ENCODE measurements around the gene MAPT.
A peak's percentile ranks its signal among the peaks of the same experiment; 100 is the strongest.

MAPT gene

GRCh38 chr17:46064460-46064859 is 170.1 kb downstream of the MAPT start:
- no peak overlapping the region for H3K4me3 ChIP-seq (replicated peaks; ENCODE audit: low read depth, low read length)
- DNase-seq (ENCODE audit: low read depth) = no peak
- no peak for TF ChIP-seq CTCF (IDR thresholded peaks at IDR 0.05; ENCODE audit: low read length, missing control alignments)

DNA sequence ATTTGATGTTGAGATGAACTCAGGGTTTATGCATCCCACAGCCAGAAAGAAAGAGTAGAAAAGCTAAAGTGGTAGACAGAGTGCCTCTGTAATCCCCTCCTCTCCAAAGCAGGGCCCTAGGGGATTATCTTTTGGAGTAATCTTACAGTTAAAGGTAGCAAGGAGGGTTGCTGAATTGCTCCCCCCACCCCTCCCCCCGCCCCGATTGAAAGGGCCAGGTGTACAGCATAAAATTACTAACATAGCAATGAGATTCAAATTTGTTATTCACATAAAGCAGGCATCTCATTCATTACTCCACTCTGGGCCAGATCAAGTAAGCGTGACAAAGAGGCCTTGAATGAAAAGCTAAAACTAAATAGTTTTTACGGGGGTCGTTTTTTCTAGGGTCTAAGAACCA is 177.4 kb downstream of the MAPT start:
- no peak overlapping the region for H3K4me3 ChIP-seq (replicated peaks; ENCODE audit: low read depth, low read length)
- DNase-seq (ENCODE audit: low read depth) = no peak
- no peak for TF ChIP-seq CTCF (IDR thresholded peaks at IDR 0.05; ENCODE audit: low read length, missing control alignments)

- no peak overlapping the region for H3K4me3 ChIP-seq (replicated peaks; ENCODE audit: low read depth, low read length)
- peak; percentile 65 for DNase-seq (ENCODE audit: low read depth)
- no peak for TF ChIP-seq CTCF (IDR thresholded peaks at IDR 0.05; ENCODE audit: low read length, missing control alignments)
Measured at GRCh38 chr17:46072998-46073397, 178.6 kb downstream of the MAPT start.

- no peak overlapping the region for H3K4me3 ChIP-seq (replicated peaks; ENCODE audit: low read depth, low read length)
- DNase-seq (ENCODE audit: low read depth) = no peak
- TF ChIP-seq CTCF (IDR thresholded peaks at IDR 0.05; ENCODE audit: low read length, missing control alignments) = no peak
Measured at GRCh38 chr17:46074540-46074939, 180.2 kb downstream of the MAPT start.
